Adipocyte (in vitro differentiated cells): ENCODE data around the gene OR5K2.
A peak's percentile ranks its signal among the peaks of the same experiment; 100 is the strongest.

Experiments
- DNase-seq: peaks from one replicate; pipeline ENCODE4 v3.0.0-alpha.2; 2015; ENCODE audit warnings: low read depth
- H3K27me3 ChIP-seq: replicated peaks from 2 replicates; pipeline ENCODE4 v1.7.0; 2013; ENCODE audit warnings: mild to moderate bottlenecking, low read length, moderate library complexity; ENCODE audit not compliant: control insufficient read depth, insufficient read depth
- H3K36me3 ChIP-seq: 2 replicates; pipeline ENCODE4 v1.7.0; 2013; ENCODE audit warnings: low read length, mild to moderate bottlenecking, moderate library complexity; ENCODE audit not compliant: control insufficient read depth, insufficient read depth, severe bottlenecking
- H3K4me1 ChIP-seq: 2 replicates; pipeline ENCODE4 v1.7.0; 2013; ENCODE audit warnings: mild to moderate bottlenecking, low read length, moderate library complexity; ENCODE audit not compliant: control insufficient read depth, insufficient read depth
- H3K4me3 ChIP-seq: 2 replicates; pipeline ENCODE4 v1.7.0; 2013; ENCODE audit warnings: mild to moderate bottlenecking, low read length, moderate library complexity
- H3K9ac ChIP-seq: 2 replicates; pipeline ENCODE4 v1.7.0; 2013; ENCODE audit warnings: mild to moderate bottlenecking, low read length, moderate library complexity
- H3K9me3 ChIP-seq: 2 replicates; pipeline ENCODE4 v1.7.0; 2013; ENCODE audit warnings: mild to moderate bottlenecking, low read length, moderate library complexity; ENCODE audit not compliant: control insufficient read depth

OR5K2 gene

GRCh38 chr3:98522544-98523281 is 25.2 kb downstream of the OR5K2 start, which contains the start of gene CLDND1:
TSS of gene CLDND1 (minus strand) at chr3:98522902. CDS start at chr3:98521424, 1,478 bp downstream.
- H3K9me3 ChIP-seq: no peaks in the 10 kb centered on the region
- peak within 1 kb of the TSS; percentile 89 for H3K9ac ChIP-seq
- H3K36me3 ChIP-seq: peaks cover 29% of the 10 kb centered on the region
- peaks cover 16% of the 10 kb centered on the region for H3K4me1 ChIP-seq
- H3K4me3 ChIP-seq: peak within 1 kb of the TSS; percentile 90
- H3K27me3 ChIP-seq: no peaks in the 10 kb centered on the region
- peak; percentile 99 for DNase-seq

GRCh38 chr3:98525494-98525893 is 28.0 kb downstream of the OR5K2 start:
- peaks cover 6% of the 10 kb centered on the region for H3K36me3 ChIP-seq
- peaks cover 16% of the 10 kb centered on the region for H3K4me1 ChIP-seq
- DNase-seq: no peak
- H3K4me3 ChIP-seq: no peak overlapping the region
- no peak overlapping the region for H3K9ac ChIP-seq
- H3K27me3 ChIP-seq: no peaks in the 10 kb centered on the region
- no peaks in the 10 kb centered on the region for H3K9me3 ChIP-seq

- no peaks in the 10 kb centered on the region for H3K9me3 ChIP-seq
- H3K4me1 ChIP-seq: no peaks in the 10 kb centered on the region
- peaks cover 10% of the 10 kb centered on the region for H3K27me3 ChIP-seq
- no peaks in the 10 kb centered on the region for H3K36me3 ChIP-seq
- no peak for DNase-seq
- no peak overlapping the region for H3K9ac ChIP-seq
- no peak overlapping the region for H3K4me3 ChIP-seq
These were observed 31.2 kb downstream of the OR5K2 start for GRCh38 chr3:98528474-98529346.

GRCh38 chr3:98529856-98530459 is 32.5 kb downstream of the OR5K2 start:
- Histone ChIP-seq H3K4me1 (no peaks in the 10 kb centered on the region), H3K9ac (no peak overlapping the region), H3K27me3 (peaks cover 10% of the 10 kb centered on the region), H3K36me3 (no peaks in the 10 kb centered on the region), H3K9me3 (no peaks in the 10 kb centered on the region), H3K4me3 (no peak overlapping the region)
- no peak for DNase-seq

- Histone ChIP-seq H3K4me1 (no peaks in the 10 kb centered on the region), H3K9ac (no peak overlapping the region), H3K4me3 (no peak overlapping the region), H3K9me3 (no peaks in the 10 kb centered on the region), H3K36me3 (no peaks in the 10 kb centered on the region), H3K27me3 (peaks cover 10% of the 10 kb centered on the region)
- no peak for DNase-seq
These were observed 33.2 kb downstream of the OR5K2 start for GRCh38 chr3:98530676-98531075.

- Histone ChIP-seq H3K36me3 (no peaks in the 10 kb centered on the region), H3K9me3 (no peaks in the 10 kb centered on the region), H3K27me3 (peaks cover 10% of the 10 kb centered on the region), H3K9ac (no peak within 1 kb of the TSS), H3K4me3 (no peak within 1 kb of the TSS), H3K4me1 (no peaks in the 10 kb centered on the region)
- DNase-seq: no peak
These were observed 34.3 kb downstream of the OR5K2 start, which contains the start of gene GPR15 for GRCh38 chr3:98531622-98532274. TSS of gene GPR15 (plus strand) at chr3:98531978. CDS start at chr3:98532034, 56 bp downstream.

GRCh38 chr3:98532275-98532637 is 34.8 kb downstream of the OR5K2 start:
- Histone ChIP-seq H3K4me1 (no peaks in the 10 kb centered on the region), H3K9ac (no peak overlapping the region), H3K4me3 (no peak overlapping the region), H3K36me3 (no peaks in the 10 kb centered on the region), H3K9me3 (no peaks in the 10 kb centered on the region), H3K27me3 (peaks cover 10% of the 10 kb centered on the region)
- DNase-seq: no peak

- Histone ChIP-seq H3K27me3 (peaks cover 10% of the 10 kb centered on the region), H3K36me3 (no peaks in the 10 kb centered on the region), H3K4me1 (no peaks in the 10 kb centered on the region), H3K9ac (no peak overlapping the region), H3K4me3 (no peak overlapping the region), H3K9me3 (no peaks in the 10 kb centered on the region)
- DNase-seq: no peak
These were observed 35.5 kb downstream of the OR5K2 start for GRCh38 chr3:98532709-98533571.

- H3K9ac ChIP-seq: no peak overlapping the region
- no peak for DNase-seq
These were observed 36.7 kb downstream of the OR5K2 start for GRCh38 chr3:98534168-98534567.

GRCh38 chr3:98534734-98535133 is 37.3 kb downstream of the OR5K2 start:
- Histone ChIP-seq H3K4me3 (no peak overlapping the region), H3K9ac (no peak overlapping the region), H3K4me1 (no peaks in the 10 kb centered on the region), H3K36me3 (no peaks in the 10 kb centered on the region), H3K9me3 (no peaks in the 10 kb centered on the region), H3K27me3 (peaks cover 10% of the 10 kb centered on the region)
- no peak for DNase-seq

More at GRCh38 chr3:98534168-98534567, 36.7 kb downstream of the OR5K2 start:
- H3K4me3 ChIP-seq: no peak overlapping the region
- peaks cover 10% of the 10 kb centered on the region for H3K27me3 ChIP-seq
- H3K4me1 ChIP-seq: no peaks in the 10 kb centered on the region
- H3K9me3 ChIP-seq: no peaks in the 10 kb centered on the region
- H3K36me3 ChIP-seq: no peaks in the 10 kb centered on the region
